Measurements from ENCODE around the gene NEDD4L.

NEDD4L gene

GRCh38 chr18:58161659-58162058 is 117.6 kb downstream of the NEDD4L start:
- no peak for TF ChIP-seq CTCF (IDR thresholded peaks at IDR 0.05; ENCODE audit: borderline replicate concordance, insufficient read depth, low read depth, low read length)
- H3K4me3 ChIP-seq (ENCODE audit: low read depth, low read length): no peak overlapping the region

GRCh38 chr18:58162127-58162526 is 118.1 kb downstream of the NEDD4L start:
- H3K4me3 ChIP-seq (ENCODE audit: low read depth, low read length): no peak overlapping the region
- no peak for TF ChIP-seq CTCF (IDR thresholded peaks at IDR 0.05; ENCODE audit: borderline replicate concordance, insufficient read depth, low read depth, low read length)

GRCh38 chr18:58163004-58163590 is 119.1 kb downstream of the NEDD4L start:
- TF ChIP-seq CTCF (IDR thresholded peaks at IDR 0.05; ENCODE audit: borderline replicate concordance, insufficient read depth, low read depth, low read length): no peak
- H3K4me3 ChIP-seq (ENCODE audit: low read depth, low read length): no peak overlapping the region

GRCh38 chr18:58166278-58166844 is 122.3 kb downstream of the NEDD4L start:
- H3K4me3 ChIP-seq (ENCODE audit: low read depth, low read length): no peak overlapping the region
- no peak for TF ChIP-seq CTCF (IDR thresholded peaks at IDR 0.05; ENCODE audit: borderline replicate concordance, insufficient read depth, low read depth, low read length)

GRCh38 chr18:58167073-58167472 is 123.0 kb downstream of the NEDD4L start:
- TF ChIP-seq CTCF (IDR thresholded peaks at IDR 0.05; ENCODE audit: borderline replicate concordance, insufficient read depth, low read depth, low read length): no peak
- no peak overlapping the region for H3K4me3 ChIP-seq (ENCODE audit: low read depth, low read length)

GRCh38 chr18:58168221-58168620 is 124.2 kb downstream of the NEDD4L start:
- H3K4me3 ChIP-seq (ENCODE audit: low read depth, low read length): no peak overlapping the region
- no peak for TF ChIP-seq CTCF (IDR thresholded peaks at IDR 0.05; ENCODE audit: borderline replicate concordance, insufficient read depth, low read depth, low read length)

- no peak for TF ChIP-seq CTCF (IDR thresholded peaks at IDR 0.05; ENCODE audit: borderline replicate concordance, insufficient read depth, low read depth, low read length)
- H3K4me3 ChIP-seq (ENCODE audit: low read depth, low read length): no peak overlapping the region
Observed at GRCh38 chr18:58168993-58169392, 125.0 kb downstream of the NEDD4L start.
